HG02759 (cell line): Measurements from ENCODE around the gene TYW3.

Experiments
- ATAC-seq: cut with Tn5 transposase; IDR thresholded peaks from one replicate; pipeline ENCODE4 v1.9.1; 2021; ENCODE audit warnings: mild to moderate bottlenecking, moderate library complexity; ENCODE audit not compliant: unreplicated experiment

TYW3 gene, protein sequence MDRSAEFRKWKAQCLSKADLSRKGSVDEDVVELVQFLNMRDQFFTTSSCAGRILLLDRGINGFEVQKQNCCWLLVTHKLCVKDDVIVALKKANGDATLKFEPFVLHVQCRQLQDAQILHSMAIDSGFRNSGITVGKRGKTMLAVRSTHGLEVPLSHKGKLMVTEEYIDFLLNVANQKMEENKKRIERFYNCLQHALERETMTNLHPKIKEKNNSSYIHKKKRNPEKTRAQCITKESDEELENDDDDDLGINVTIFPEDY

DNA sequence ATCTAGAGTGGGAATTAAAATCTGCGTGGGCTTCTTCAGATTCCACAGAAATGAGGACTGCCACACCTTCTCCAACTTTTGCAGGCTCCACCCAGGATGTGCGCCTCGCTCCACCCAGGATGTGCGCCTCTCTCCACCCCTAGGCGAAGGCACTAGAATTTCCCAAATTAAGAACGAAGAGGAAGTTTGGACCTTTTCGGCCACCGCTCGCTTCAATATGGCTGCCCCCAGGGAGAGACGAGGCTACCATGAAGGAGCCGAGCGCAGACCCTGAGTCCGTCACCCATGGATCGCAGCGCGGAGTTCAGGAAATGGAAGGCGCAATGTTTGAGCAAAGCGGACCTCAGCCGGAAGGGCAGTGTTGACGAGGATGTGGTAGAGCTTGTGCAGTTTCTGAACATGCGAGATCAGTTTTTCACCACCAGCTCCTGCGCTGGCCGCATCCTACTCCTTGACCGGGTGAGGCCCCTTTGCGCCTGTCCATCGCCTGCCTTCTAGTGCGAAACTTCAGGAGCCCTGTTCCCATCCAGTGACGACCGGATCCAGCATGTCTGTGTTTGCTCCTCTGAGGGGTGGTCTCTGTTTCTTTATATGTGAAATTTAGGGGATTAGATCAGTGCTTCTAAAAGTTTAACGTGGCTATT is at the start of gene TYW3, which contains the start of gene CRYZ:
Gene TYW3, plus strand, starts transcription at position 193 of the 644 bp plus-strand sequence. Its CDS starts 93 bp downstream, at position 286.
Gene CRYZ, minus strand, starts transcription at position 91 of the 644 bp plus-strand sequence. CDS start 8,229 bp downstream, outside the sequence.
- ATAC-seq = peak; percentile 67

DNA sequence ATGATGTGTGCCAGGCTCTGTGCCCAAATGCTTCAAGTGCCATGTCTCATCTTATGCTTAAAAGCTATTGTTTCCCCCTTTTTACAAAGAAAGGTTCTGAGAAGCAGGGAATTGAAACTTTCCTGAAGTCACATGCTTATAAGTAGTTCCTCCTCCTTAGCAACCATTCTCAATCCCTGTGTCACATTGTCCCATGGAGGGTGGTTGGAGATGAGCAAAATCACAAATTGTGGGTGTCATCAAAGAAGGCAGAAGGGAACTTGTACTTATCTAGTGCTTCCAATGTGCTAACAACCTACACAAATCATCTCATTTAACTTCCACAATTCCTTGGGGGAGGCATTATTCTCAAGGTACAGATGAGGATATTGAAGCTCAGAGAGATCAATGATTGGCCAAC is 49.3 kb upstream of the TYW3 start:
- ATAC-seq = no peak

DNA sequence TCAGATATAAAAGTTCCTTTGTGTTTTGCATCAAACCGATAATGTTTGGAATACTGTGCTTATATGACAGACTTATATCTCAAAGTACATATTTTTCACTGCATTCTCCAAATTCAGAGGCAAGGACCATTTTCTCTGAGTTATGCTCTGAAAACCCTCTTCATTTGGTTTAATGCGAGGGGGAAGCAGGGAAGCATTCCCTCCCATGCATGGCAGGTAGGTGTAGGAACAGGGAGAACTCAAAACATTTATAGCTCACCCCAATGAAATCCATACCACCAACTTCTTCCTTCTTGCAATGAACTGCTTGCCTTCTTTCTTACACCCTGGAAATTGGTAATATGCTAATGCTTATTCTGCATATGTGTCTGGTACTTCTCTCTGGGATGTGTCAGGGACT is 48.7 kb upstream of the TYW3 start:
- no peak for ATAC-seq

DNA sequence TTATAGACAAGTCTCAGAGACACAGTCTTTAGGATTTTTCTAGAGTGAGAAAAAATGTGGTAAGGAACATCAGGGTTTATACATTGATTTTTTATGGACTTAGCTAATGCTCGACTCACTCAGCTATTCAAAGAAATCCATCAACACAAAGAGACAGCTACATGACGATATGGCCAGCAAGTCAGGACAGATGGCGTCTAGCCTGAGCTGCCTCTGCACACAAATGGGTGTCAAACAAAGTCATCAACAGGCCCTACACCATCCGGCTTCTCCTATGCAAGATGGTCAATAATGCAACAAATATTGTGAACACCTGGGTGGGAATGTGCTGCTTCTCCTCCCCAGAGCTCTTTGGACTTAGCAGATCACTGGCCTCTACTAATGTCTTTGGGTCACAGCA is 46.0 kb upstream of the TYW3 start:
- no peak for ATAC-seq

DNA sequence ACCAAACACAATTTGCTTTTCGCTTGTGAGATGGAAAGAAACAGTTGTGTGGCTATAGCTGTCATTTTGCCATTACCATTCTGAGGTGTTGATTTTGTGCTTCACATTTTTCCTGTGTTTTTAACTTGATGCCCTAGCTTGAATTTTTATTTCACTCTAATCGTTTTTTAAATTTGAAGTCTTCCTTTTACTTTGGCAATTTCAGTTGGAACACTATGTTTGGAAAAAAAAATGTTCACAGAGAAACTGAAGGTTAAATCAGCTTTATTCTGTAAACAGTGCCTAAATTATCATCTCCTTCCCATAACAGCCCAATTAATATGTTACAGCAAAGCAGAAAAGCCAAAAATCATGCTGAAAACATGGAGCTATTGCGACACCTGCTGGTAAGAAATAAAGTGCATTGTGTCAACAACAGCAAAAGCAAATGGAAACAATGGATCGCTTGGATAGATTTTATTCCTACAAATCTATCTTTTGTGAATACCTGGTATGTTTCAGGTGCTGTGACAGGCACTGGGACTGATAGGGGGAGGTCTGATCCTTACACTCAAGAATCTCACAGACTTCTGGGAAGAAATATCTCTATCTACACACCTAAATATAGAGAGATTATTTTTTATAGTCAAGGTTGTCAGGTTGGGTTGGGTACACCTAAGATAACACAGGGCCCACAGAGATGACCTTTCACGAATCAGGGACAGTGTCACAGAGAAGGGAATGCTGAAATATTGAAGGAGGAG is 43.2 kb upstream of the TYW3 start:
- ATAC-seq = peak; percentile 79

DNA sequence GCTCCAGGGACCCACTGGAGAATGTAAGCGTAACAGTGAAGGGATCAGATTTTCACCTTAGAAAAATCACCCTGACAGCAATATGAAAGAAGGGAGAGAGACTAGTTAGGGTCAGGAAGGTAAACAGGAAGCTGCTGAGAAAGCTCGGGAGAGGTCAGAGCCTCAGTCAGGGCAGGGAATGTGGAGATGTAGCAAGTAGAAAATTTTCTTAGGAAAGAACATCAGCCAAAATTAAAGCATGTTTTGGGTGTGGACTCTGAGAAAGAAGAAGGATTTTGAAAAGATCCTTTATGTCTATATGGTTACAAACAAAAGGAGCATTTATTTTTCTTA is 42.6 kb upstream of the TYW3 start:
- ATAC-seq = peak; percentile 15

DNA sequence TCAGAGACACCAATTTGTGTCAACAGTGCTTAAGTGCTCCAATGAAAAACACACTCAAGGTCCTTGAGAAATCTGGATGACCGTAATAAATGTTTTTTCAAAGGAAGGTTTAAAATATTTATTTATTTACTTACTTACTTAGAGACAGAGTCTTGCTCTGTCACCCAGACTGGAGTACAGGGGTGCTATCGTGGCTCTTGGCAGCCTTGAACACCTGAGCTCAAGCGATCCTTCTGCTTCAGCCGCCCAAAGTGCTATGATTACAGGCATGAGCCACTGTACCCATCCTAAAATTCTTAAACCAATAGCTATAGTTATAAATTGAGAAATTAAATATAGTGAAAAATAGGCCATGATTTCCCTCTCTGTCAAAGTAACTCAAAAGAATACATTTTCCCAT is 42.0 kb upstream of the TYW3 start:
- no peak for ATAC-seq

DNA sequence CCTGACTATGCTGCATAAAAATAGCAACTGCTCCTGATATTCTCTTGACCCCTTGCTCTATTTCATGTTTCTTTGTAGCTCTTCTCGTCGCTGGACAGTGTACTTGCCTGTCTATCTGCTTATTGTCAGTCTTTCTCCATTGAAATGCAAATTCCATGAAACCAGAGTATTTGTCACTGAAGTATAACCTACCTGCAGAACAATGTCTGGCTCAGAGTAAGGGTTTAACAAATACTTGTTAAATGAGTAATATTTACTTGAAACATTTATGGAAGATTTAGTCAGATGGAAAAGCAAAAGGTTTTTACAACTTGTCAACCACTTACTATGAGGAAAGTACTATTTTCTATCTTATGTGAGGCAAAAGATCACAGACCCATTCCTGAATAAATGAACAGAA is 39.5 kb upstream of the TYW3 start:
- ATAC-seq = no peak

DNA sequence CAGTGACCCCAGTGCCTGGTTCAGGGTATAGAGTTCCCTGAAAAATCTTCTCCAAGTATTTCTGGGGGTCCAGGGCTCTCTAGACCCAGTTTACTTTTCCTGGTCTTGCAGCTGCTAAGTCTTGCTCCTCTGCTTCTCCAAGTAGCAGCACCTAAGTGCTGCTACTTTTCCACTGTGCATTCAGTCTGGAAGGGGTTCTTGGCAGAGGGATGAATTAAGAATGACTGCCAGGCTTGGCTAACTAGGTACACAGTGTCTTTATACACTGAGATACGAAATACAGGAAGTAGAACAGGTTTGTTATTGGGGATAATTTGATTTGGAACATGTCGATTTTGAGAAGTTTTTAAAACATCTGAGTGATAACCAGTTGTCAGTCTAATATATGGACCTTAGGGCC is 35.1 kb upstream of the TYW3 start:
- no peak for ATAC-seq

DNA sequence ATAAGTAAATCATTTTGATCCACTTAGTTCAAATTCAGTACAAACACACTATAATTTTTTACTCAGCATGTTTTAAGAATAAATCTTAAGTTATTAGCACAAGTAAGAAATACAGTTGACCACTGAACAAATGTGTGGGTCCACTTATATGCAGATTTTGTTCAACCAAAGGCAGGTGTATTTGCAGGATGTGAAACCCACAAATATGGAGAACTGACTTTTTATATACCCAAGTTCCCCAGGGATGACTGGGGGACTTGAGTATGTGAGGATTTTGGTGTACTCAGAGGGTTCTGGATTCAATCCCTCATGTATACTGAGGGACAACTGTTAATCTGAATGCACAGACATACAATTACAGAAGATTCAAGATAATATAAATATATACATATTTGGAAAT is 33.6 kb upstream of the TYW3 start:
- ATAC-seq = peak; percentile 54

DNA sequence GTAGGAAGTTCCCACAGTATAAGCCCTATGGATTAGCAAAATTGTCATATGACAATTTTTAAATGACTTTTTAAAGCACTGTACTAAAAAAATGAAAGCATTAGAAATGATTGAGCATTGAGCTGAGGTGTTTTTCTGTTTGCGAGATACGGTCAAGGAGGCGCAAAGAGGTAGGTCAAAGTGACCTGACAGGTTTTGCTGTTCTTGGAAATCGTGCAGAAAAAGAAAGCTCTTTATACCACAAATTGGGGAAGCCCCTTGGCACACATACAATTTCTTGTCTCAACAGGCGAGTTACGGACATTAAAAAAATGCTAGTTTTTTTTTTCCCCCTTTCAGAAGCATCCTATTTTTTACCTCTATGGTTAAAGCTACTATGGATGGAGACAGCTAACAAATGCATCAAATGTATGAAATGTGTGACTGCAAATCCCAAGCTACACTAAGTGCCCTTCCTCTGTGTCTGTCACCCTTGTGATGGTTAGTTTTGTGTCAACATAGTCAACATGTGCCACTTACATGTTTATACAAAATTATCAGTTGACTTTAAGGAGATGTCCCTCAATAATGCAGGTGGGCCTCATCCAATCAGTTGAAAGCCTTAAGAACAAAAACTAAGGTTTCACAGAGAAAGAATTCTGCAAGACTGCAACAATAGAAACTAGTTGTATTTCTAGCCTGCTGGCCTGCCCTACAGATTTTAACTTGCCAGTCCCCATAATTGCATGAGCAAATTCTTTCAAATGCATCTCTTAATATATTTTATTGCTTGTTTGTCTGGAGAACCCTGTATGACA is 29.4 kb upstream of the TYW3 start:
- ATAC-seq = no peak

DNA sequence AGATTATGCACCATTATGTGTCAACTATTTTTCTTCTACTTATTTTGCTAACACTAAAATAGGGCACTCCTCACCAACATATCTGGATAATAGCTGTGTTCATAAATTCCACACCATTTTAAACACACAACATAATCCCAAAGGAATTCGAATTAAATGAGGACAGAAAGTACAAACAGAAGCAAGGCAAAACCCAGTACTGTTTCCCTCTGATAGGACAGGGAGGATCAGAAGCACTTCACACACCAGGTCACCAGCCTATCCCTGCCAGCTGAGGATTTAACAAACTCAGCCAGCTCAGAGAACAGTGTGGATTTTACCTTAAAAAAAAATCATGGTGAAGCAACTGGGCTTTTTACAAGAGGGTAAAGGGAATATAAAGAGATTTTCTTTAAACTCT is 20.1 kb upstream of the TYW3 start:
- no peak for ATAC-seq

DNA sequence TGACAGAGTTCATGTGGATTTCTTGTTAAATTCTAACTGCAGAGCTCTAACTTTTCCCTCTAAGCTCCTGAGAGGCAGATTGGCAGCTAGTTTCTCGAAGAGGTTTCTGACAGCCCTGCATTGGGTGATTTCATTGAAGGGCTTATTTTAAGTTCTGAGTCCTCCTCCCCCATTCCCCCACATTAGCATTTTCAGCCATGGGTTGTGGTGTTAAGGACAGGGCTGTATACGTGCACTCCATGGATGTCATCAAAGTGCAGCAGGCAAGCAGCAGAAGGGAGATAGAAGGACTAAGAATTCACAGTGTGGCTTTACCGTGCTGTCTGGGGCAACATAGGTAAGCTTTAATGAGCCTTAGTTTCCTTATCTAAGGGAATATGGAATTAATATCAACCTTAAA is 19.1 kb upstream of the TYW3 start:
- ATAC-seq = no peak

DNA sequence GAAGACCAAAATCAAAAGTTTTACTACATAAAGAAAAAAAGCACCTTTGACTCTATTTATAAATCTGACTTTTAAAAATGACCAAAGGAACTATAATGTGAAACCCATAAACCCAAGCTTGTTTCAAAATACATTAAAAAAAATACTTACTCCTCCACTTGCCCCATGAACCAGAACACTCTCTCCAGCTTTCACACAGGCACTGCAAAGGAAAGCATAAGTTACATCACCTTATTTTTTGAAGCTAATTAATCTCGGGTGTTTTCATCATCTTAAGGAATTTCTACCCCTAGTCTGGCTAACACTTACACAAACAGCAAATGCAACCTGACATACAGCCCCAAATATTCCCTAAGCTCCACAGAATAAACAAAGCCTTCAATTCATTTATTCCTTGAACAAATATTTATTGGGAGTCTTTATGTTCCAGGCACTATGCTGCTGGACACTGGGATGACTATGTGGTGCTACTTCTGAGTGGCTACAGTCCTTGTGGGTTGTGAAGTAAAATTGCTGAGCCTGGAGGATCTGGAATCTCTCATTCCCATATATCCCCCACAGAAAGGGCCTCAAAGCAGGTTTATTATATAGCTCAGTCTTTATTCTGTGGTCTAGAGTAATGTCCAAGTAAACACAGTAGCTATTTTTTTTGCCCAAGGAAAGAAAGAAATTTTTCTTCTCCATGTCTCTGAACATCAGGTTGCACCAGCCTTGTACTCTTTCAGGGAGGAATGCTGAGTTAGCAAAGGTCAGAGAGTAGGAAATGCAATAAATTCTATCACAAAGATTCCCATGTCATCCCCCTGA is 18.3 kb upstream of the TYW3 start:
- peak; percentile 68 for ATAC-seq

DNA sequence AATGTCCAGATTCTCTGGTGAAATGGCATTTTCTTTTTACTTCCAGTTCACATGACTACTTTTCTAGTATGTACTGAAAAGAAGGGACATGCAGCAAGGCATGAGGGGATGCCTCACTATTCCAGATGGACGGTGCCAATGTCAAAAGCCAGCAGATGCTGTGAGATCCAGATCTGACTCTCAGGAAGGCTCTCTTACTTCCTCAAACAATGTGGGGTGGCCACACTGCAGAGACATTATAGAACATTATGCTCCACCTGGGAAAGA is 17.8 kb upstream of the TYW3 start:
- no peak for ATAC-seq

DNA sequence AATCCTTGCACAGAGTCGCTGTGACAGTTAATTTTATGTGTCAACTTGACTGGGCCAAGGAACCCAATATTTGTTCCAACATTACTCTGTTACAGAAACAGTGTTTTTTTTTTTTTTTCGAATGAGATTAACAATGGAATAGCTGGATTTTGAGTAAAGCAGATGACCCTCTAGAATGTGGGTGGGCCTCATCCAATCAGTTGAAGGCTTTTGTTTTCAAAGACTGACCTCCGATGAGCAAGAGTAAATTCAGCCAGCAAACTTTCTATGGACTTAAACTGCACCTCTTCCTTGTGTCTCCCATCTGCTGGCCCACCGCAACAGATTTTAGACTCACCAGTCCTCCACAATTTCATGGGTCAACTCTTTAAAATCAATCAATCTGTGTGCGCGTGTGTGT is 17.1 kb upstream of the TYW3 start:
- no peak for ATAC-seq

DNA sequence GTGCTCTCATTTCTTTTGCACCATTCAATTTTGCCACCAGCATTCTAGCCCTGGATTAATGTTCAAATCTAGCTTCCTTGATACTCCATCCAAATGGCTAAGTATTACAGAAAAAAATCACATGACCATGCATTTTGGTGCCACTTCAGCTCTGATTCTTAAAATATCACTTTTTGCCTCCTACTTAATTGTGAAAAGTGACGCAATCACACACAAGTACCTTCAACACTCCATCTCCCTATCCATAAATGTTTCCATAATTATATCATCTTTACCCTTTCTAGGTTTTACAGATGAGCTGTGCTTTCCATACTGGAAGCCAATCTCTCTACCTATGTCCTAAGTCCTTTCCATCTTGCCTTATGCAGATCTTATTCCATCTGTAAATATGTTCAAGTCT is 16.1 kb upstream of the TYW3 start:
- no peak for ATAC-seq

DNA sequence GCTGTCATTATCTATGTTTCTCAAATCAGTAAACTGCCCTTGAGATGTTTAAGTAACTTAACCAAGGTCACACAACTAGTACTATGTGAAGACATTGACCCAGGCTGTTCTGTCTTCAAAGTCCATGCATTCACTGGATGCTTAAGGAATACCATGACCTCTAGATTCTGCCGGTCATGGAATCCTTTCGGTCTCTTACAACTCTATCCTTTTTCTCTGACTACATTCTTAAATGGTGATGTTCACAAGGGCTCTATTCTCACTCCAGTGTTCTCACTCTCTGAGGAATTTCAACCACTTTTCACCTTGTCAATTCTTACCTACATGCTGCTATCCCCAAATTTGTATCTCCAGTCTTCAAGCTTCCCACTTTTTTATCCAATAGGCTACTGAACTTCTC is 15.3 kb upstream of the TYW3 start:
- ATAC-seq = no peak

DNA sequence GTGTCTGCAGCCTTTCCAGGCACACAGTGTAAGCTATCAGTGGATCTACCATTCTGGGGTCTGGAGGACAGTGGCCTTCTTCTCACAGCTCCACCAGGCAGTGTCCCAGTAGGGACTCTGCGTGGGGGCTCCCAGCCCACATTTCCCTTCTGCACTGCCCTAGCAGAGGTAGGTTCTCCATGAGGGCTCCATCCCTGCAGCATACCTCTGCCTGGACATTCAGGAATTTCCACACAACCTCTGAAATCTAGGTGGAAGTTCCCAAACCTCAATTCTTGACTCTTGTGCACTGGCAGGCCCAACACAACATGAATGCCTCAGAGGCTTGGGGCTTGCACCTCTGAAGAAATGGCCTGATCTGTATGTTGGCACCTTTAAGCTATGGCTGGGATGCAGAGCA is 6.9 kb upstream of the TYW3 start:
- ATAC-seq = no peak

DNA sequence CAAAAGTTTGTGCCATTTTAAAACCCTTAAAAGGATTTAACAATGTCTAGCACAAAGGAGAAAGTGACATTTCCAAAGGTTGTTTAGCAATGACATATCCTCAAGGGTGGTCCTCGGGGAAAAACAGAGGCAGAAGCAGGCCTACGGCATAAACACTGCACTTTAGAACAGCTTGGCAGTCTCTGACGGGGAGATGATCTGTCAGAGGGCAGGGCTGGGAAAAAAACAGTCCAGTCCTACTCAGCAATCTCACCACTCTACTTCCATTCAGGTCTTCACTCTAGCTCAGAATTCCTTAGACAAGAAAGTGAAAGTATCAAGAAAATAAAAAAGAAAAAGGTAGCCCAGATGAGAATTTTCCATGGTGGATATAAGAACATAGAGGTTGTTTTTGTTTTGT is 4.2 kb upstream of the TYW3 start:
- no peak for ATAC-seq
